HepG2 (cell line): ENCODE data around the gene TADA3. TPM values are rescaled to one million over a fixed set of nuclear protein-coding genes. Genes with fewer than 3 reads are reported as not detected.
A peak's percentile ranks its signal among the peaks of the same experiment; 100 is the strongest.

Experiments used
- FOXK2 ChIP-seq: fragments of 450-650 bp; IDR thresholded peaks from 2 replicates; pipeline ENCODE4 v1.6.1; 2016
- GABPB1 ChIP-seq: IDR thresholded peaks from 2 replicates; pipeline ENCODE4 v1.6.1; 2016; ENCODE audit warnings: mild to moderate bottlenecking, missing genetic modification reagents, moderate library complexity, missing compliant biosample characterization
- MTERF4 ChIP-seq: sonication (generic); formaldehyde crosslinking; IDR thresholded peaks from 2 replicates; pipeline ENCODE4 v1.8.0; 2023; ENCODE audit warnings: mild to moderate bottlenecking, missing genetic modification reagents
- NCOR1 ChIP-seq: fragments of 200-600 bp; sonication (generic); IDR thresholded peaks from 2 replicates; pipeline ENCODE4 v1.7.0; 2017; ENCODE audit warnings: antibody characterized with exemption, low read length, borderline replicate concordance
- PRMT3 ChIP-seq: sonication (generic); formaldehyde crosslinking; IDR thresholded peaks from 2 replicates; pipeline ENCODE4 v1.8.1; 2022; ENCODE audit warnings: low read depth, mild to moderate bottlenecking, moderate library complexity, missing genetic modification reagents, borderline replicate concordance
- PTBP1 ChIP-seq: fragments of 200-400 bp; formaldehyde crosslinking; IDR thresholded peaks from 2 replicates; pipeline ENCODE4 v1.6.1; 2018; ENCODE audit warnings: low read length, low read depth; ENCODE audit not compliant: poor library complexity, severe bottlenecking
- REST ChIP-seq, 2 experiments: IDR thresholded peaks; 2 replicates each; pipeline ENCODE4 v1.6.1; 2011 to 2012; ENCODE audit warnings: low read length in 2 of 2, borderline replicate concordance in 1 of 2, low read depth in 1 of 2, mild to moderate bottlenecking in 1 of 2, moderate library complexity in 1 of 2
- SOX13 ChIP-seq, 3 experiments: fragments of 450-650 bp in 1 of 3; sonication (generic) in 1 of 3; formaldehyde crosslinking in 1 of 3; IDR thresholded peaks in 2 of 3; conservative IDR thresholded peaks in 1 of 3; 2 replicates each; pipeline versions ENCODE4 v1.5.0 to v1.6.1; 2016 to 2020; ENCODE audit warnings: antibody characterized with exemption in 1 of 3, mild to moderate bottlenecking in 1 of 3, missing compliant biosample characterization in 1 of 3, missing genetic modification reagents in 1 of 3, moderate library complexity in 1 of 3
- ZBTB38 ChIP-seq: sonication (generic); formaldehyde crosslinking; IDR thresholded peaks from 2 replicates; pipeline ENCODE4 v1.5.1; 2020; ENCODE audit warnings: mild to moderate bottlenecking, missing genetic modification reagents
- ZFP91 ChIP-seq: sonication (generic); formaldehyde crosslinking; IDR thresholded peaks from 2 replicates; pipeline ENCODE4 v1.9.0; 2022; ENCODE audit warnings: missing genetic modification reagents, mild to moderate bottlenecking, borderline replicate concordance
- ZMYM4 ChIP-seq: sonication (generic); formaldehyde crosslinking; IDR thresholded peaks from 2 replicates; pipeline ENCODE4 v1.8.1; 2023; ENCODE audit warnings: mild to moderate bottlenecking, missing genetic modification reagents
- ZSCAN22 ChIP-seq: sonication (generic); formaldehyde crosslinking; IDR thresholded peaks from 2 replicates; pipeline ENCODE4 v1.4.0; 2020; ENCODE audit warnings: mild to moderate bottlenecking, missing genetic modification reagents
- polyA plus RNA-seq, 8 experiments: library from polyadenylated mRNA; depleted of rRNA in 3 of 8; stranded (reverse) in 7 of 8; unstranded in 1 of 8; fragments of >200 nt; fragmentation: Illumina TruSeq in 4 of 8; extraction: Trizol in 4 of 8; gene quantifications; 2 replicates each; pipeline versions ENCODE4 v1.2.1 to v1.2.3, GENCODE V29; 2011 to 2016; ENCODE audit warnings: low read depth in 4 of 8, missing spikeins in 1 of 8, mixed read lengths in 1 of 8; ENCODE audit not compliant: insufficient read depth in 1 of 8
- total RNA-seq, 5 experiments: library from RNA; depleted of rRNA; stranded (reverse); fragments of >200 nt; fragmentation: Illumina TruSeq; extraction: Trizol; gene quantifications; 2 replicates each; pipeline ENCODE4 v1.2.3, GENCODE V29; 2016; ENCODE audit warnings: low read depth in 1 of 5
- TF ChIP-seq, protein P1 (sequence below): sonication (generic); formaldehyde crosslinking; IDR thresholded peaks from 2 replicates; pipeline ENCODE4 v1.4.0; 2020; ENCODE audit warnings: missing genetic modification reagents
- TF ChIP-seq, protein P2 (sequence below): sonication (generic); formaldehyde crosslinking; IDR thresholded peaks from 2 replicates; pipeline ENCODE4 v1.8.0; 2022; ENCODE audit warnings: missing genetic modification reagents, mild to moderate bottlenecking, inconsistent platforms, borderline replicate concordance

The TADA3 gene
- total and polyA plus RNA-seq, 2 of the 13 experiments (the other 11 are each of a cell fraction or from before 2014, with no cell fraction given) = 32.1 to 37.1 TPM

DNA sequence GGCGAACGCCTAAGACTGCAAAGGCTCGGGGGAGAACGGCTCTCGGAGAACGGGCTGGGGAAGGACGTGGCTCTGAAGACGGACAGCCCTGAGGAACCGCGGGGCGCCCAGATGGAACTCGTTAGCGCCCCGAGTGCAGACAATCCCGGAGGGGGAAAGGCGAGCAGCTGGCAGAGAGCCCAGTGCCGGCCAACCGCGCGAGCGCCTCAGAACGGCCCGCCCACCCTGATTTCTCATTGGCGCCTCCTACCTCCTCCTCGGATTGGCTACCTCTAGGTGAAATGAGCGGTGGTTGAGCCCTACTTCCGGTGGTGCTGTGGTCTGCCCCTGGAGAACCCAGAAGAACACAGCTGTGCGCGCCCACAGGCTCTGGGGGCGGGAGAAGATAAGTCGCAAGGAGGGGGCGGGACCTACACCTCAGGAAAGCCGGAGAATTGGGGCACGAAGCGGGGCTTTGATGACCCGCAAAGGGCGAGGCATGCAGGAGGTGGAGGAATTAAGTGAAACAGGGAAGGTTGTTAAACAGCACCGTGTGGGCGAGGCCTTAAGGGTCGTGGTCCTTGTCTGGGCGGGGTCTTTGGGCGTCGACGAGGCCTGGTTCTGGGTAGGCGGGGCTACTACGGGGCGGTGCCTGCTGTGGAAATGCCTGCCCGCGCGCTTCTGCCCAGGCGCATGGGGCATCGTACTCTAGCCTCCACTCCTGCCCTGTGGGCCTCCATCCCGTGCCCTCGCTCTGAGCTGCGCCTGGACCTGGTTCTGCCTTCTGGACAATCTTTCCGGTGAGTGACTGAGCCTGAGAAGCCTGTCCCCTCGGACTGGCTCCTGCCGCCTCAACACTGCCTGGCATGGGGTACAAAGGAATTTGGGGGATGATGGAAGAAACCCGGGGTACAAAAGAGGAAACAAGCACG, 42.4 kb downstream of the TADA3 start, which contains the start of gene OGG1 (continued):
- TF ChIP-seq SOX13 (IDR thresholded peaks at IDR 0.05) (0 out of 2 replicates have a peak, but pooled peaks have one; percentile 7), SOX13 (CRISPR knock-in tag; conservative IDR thresholded peaks at IDR 0.05 in 1 of 2, IDR thresholded peaks at IDR 0.05 in 1 of 2) (no peak; a peak in 1 of 4 replicates), NCOR1 (peak; percentile 54; the same call in 1 of the 2 replicates), ZBTB38 (CRISPR knock-in tag) (0 out of 2 replicates have a peak, but pooled peaks have one; percentile 24), PTBP1 (peak; percentile 28), ZMYM4 (peak; percentile 49), FOXK2 (no peak; the same call in 1 of the 2 replicates), ZFP91 (CRISPR knock-in tag) (0 out of 2 replicates have a peak, but pooled peaks have one; percentile 13), MTERF4 (CRISPR knock-in tag) (peak; percentile 80; the same call in 1 of the 2 replicates), ZSCAN22 (no peak), PRMT3 (no peak), GABPB1 (CRISPR knock-in tag) (peak; percentile 95), REST (IDR thresholded peaks at IDR 0.05; ENCODE audit: borderline replicate concordance in 1 of 2, low read depth in 1 of 2, low read length in 2 of 2) (no peak; a peak in 1 of 4 replicates)
- TF ChIP-seq, protein P1, sequence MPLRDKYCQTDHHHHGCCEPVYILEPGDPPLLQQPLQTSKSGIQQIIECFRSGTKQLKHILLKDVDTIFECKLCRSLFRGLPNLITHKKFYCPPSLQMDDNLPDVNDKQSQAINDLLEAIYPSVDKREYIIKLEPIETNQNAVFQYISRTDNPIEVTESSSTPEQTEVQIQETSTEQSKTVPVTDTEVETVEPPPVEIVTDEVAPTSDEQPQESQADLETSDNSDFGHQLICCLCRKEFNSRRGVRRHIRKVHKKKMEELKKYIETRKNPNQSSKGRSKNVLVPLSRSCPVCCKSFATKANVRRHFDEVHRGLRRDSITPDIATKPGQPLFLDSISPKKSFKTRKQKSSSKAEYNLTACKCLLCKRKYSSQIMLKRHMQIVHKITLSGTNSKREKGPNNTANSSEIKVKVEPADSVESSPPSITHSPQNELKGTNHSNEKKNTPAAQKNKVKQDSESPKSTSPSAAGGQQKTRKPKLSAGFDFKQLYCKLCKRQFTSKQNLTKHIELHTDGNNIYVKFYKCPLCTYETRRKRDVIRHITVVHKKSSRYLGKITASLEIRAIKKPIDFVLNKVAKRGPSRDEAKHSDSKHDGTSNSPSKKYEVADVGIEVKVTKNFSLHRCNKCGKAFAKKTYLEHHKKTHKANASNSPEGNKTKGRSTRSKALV (CRISPR knock-in tag) = peak; percentile 51; the same call in 1 of the 2 replicates
- TF ChIP-seq, protein P2, sequence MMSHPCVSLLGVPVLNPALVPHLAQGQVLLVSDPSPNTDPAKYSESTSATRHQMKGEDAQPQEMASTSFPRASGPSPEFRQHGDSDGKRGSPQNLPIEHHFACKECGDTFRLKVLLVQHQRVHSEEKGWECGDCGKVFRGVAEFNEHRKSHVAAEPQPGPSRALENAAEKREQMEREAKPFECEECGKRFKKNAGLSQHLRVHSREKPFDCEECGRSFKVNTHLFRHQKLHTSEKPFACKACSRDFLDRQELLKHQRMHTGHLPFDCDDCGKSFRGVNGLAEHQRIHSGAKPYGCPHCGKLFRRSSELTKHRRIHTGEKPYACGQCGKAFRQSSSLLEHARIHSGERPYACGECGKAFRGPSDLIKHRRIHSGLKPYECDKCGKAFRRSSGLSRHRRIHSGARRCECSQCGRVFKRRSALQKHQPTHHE = 0 out of 2 replicates have a peak, but pooled peaks have one; percentile 65
